GM12892 (cell line): ENCODE measurements around the gene ERGIC1.

Experiments used
- DNase-seq: peaks from one replicate; pipeline ENCODE4 v3.0.0; 2011; ENCODE audit not compliant: insufficient read length
- FAIRE-seq: peaks from 2 replicates; lab custom pipeline; 2011; peaks lifted over from hg19 to GRCh38; lab: Jason Lieb, UNC
- POLR2A ChIP-seq: IDR thresholded peaks from 2 replicates; pipeline ENCODE4 v1.6.1; 2011; ENCODE audit warnings: low read depth, low read length, control low read depth
- POLR2AphosphoS5 ChIP-seq: IDR thresholded peaks from 2 replicates; pipeline ENCODE4 v1.6.1; 2011; ENCODE audit warnings: low read depth, low read length, control low read depth
- TAF1 ChIP-seq: IDR thresholded peaks from 2 replicates; pipeline ENCODE4 v1.6.1; 2011; ENCODE audit warnings: low read depth, mild to moderate bottlenecking, control low read depth, low read length, borderline replicate concordance

ERGIC1 gene

DNA sequence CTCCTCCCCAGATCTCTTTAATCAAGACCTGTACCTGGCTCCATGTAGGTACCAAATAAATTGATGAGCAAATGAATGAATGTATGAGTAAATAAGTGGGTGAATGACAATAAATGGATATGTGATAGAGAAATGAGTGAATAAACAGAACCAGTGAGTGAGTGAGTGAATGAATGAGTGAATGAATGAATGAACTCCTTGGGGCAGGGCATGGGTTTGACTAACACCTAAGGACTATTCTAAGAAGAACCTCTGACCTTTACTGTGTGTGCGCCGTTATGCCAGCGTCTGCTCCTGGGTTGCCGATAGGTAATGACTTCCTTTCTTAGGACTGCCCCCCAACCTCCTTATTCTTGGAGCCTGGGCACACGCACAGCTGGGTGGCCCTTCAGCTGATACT lies 123.4 kb downstream of the ERGIC1 start:
- TF ChIP-seq TAF1, result no peak
- TF ChIP-seq POLR2AphosphoS5, result no peak
- TF ChIP-seq POLR2A, result no peak
- FAIRE-seq (no peak), DNase-seq (no peak)

DNA sequence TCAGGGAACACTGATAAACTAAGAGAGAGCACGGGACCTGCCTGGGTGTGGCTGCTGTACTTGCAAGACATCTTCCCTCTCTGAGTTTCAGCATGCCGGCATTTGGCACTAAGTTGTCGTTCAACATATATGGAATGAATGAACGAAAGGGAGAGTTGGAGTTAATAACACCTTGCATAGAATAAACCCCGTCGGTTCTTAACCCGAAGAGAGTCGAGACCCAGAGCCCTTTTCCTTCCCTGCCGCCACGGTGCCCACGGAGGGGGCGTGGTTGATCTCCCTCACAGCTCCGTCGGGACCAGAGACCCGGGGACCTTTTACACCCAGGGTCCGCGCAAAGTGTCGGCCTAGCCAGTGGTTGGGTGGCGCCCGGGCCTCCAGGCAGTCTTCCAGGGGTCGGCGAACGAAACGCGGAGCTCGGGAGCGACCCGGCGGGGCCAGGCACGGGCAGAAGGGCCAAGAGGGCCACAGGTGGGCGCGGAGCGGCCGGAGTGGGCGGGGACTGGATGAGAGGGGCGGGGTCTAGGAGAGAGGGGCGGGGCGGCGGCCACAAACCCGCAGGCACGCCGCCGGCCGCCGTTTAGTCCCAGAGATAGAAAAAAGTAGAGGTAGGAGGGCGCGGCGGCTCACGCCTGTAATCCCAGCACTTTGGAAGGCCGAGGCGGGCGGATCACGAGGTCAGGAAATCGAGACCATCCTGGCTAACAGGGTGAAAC lies 124.4 kb downstream of the ERGIC1 start:
- TF ChIP-seq TAF1 (no peak), POLR2AphosphoS5 (no peak), POLR2A (no peak)
- FAIRE-seq (no peak), DNase-seq (peak; percentile 87)

DNA sequence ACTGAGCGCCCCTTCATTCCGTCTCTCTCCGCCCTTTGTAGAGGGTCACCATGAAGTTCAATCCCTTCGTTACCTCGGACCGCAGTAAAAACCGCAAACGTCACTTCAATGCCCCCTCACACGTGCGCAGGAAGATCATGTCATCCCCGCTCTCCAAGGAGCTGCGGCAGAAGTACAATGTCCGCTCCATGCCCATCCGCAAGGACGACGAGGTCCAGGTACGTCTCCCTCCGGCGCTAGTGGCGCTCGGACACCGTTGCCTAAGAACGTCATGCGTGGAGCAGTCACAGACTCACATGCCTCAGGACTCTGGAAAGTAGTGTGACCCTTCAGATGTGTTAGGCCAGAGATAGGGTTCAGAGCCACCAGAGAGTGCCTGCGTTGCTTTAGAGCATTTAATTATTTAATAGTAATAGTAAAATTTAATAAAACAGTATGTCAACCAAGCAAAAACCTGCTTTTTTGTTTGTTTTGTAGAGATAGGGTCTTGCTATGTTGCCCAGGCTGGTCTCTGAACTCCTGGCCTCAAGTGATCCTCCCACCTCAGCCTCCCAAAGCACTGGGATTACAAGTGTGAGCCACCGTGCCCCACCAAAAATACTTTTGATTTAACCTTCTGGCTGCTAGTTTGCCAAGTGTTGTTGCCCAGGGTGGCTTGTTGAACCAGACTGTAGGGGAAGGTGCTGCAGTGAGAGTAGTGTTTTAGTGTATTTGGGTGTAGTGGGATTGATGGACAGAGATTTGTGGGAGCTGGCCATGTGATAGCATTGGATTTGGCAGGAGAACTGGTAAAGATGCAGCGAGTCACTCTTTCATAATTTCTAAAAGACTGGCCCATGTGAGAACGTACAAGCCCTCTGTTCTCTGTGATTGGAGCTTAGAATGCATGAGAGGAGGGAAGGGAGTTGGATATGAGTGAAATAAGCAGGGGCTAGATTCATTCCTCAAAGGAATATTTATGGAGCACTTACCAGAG lies 126.1 kb downstream of the ERGIC1 start:
- FAIRE-seq (no peak), DNase-seq (no peak)
- TF ChIP-seq POLR2A, result no peak
- TF ChIP-seq TAF1, result no peak
- TF ChIP-seq POLR2AphosphoS5, result no peak

DNA sequence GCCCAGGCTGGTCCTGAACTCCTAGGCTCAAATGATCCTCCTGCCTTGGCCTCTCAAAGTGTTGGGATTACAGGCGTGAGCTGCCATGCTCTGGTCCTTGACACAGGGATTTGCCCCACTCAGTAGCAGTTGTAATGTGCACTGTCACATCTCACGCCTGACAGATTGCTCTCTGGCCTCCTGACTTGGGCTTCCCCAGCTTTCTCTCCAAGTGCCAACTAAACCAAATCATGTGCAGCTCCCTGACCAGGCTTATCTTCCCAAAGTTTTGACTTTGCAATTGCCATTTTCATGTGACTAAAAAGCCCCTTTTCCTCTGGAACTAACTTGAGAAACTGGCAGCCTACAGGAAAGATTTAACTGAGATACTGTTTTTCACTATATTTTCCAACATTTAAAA lies 135.9 kb downstream of the ERGIC1 start:
- no peak for DNase-seq
- FAIRE-seq, result no peak

DNA sequence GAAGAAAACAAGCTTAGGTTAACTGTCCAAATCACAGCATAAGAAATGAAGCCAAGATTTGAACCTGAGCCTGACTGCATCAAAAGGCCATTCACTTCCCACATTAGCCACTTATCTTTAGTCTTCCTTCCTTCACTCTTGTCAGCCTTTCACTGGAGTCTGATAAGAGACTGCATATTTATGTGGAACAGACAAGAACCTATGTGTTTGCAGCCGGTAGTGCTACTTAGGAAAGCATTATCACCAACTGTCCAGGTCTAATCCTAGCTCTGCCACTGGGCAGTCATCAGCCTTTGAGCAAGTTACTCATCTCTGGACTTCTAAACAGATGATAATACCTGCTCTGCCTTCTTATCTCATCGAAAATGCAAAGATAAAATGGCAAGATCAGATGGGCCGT lies 137.4 kb downstream of the ERGIC1 start:
- FAIRE-seq (no peak), DNase-seq (no peak)
- TF ChIP-seq POLR2A (no peak), TAF1 (no peak), POLR2AphosphoS5 (no peak)

More for the DNA sequence above, 135.9 kb downstream of the ERGIC1 start:
- TF ChIP-seq POLR2A (no peak), POLR2AphosphoS5 (no peak), TAF1 (no peak)

DNA sequence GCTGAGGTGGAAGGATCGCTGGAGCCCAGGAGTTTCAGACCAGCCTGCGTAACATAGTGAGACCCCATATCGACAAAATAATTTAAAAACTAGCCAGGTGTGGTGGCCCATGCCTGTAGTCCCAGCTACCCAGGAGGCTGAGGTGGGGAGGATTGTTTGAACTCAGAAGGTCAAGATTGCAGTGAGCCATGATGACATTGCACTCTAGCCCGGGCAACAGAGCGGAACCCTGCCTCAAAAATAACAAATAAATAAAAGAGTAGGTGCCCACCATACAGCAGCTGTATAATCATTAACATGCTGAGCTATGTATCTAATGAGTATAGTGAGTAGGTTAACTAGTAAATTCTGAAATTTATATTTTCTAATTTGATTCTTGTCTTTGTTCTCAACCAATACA lies 138.5 kb downstream of the ERGIC1 start:
- DNase-seq (no peak), FAIRE-seq (no peak)
- TF ChIP-seq POLR2AphosphoS5, result no peak
- no peak for TF ChIP-seq POLR2A
- TF ChIP-seq TAF1, result no peak

DNA sequence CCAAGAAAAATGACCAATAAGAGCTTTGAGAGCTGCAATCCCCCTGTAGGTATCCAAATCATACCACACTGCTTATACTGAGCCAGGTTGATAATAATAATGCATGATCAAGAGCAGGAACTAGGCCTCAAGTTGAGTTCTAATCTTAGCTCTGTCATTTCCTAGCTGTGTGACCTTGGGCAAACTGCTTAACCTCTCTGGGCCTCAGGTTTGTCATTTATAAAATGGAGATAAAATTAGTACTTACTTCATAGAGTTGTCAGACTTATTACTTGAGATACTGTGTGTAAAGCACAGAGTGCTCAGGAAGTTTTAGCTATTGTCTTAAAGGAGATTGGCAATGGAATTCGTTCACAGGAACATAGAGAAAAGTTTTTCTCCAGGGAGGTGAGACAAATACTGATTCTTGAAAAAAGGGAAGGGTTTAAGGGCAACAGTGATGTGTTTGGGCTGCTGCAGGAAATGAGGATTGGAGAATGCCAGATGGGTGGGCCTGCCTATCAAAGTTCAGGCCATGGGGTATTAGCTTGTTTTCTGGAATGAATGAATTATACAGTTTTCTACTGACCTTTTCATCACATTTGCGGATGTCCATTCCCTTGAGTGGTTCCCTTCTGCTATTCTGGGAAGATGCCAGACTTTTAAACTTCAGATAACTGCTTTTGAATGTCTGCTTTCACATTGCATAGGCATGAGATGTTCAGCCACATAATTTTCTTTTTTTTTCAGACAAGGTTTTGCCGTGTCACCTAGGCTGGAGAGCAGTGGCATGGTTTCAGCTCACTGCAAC lies 139.3 kb downstream of the ERGIC1 start:
- TF ChIP-seq TAF1 (no peak), POLR2A (no peak), POLR2AphosphoS5 (no peak)
- DNase-seq (no peak), FAIRE-seq (no peak)

DNA sequence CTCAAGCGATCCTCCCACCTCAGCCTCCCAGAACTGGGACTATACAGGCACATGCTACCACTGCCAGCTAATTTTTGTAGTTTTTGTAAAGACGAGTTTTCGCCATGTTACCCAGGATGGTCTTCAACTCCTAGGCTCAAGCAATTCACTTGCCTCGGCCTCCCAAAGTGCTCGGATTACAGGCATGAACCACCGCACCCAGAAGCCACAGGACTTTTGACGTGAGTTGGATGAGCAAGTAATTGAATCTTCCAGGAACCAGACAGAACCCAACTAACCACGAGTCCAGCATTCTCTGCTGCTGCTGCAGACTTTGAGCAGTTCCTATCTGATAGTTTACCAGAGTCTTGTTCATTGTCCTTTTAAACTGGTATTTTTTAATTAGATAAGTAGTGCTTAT lies 139.9 kb downstream of the ERGIC1 start:
- no peak for FAIRE-seq
- no peak for DNase-seq
- no peak for TF ChIP-seq POLR2A
- TF ChIP-seq POLR2AphosphoS5, result no peak
- TF ChIP-seq TAF1, result no peak

DNA sequence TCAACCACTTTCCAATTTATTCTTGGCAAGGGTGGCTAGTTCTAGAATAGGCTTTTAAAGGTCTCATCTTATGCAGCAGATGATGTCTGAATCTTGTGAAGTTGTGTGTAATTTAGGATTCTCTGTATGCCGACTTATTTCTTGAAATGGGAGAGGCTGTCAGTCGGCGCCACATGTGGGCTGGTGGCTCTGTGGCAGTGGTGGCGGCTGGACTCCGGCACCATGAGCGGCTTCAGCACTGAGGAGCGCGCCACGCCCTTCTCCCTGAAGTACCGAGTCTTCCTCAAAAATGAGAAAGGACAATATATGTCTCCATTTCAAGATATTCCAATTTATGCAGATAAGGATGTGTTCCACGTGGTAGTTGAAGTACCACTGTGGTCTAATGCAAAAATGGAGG lies 141.2 kb downstream of the ERGIC1 start:
- TF ChIP-seq POLR2AphosphoS5, result no peak
- no peak for TF ChIP-seq TAF1
- no peak for TF ChIP-seq POLR2A
- FAIRE-seq (no peak), DNase-seq (no peak)

DNA sequence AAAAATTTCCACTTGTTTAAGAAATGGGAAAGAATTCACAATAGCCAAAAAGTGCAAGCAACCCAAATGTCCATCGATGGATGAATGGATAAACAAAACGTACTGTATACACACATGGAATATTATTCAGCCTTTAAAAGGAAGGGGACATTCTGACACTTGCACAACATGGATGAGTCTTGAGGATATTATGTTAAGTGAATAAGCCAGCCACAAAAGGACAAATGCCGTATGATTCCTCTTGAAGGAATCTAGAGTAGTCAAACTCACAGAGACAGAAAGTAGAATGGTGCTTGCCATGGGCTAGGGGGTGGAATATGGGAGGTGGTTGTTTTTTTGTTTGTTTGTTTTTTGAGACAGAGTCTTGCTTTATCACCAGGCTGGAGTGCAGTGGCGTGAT lies 145.7 kb downstream of the ERGIC1 start:
- no peak for DNase-seq
- TF ChIP-seq POLR2A, result no peak
- TF ChIP-seq TAF1, result no peak
- TF ChIP-seq POLR2AphosphoS5, result no peak
- FAIRE-seq, result no peak

DNA sequence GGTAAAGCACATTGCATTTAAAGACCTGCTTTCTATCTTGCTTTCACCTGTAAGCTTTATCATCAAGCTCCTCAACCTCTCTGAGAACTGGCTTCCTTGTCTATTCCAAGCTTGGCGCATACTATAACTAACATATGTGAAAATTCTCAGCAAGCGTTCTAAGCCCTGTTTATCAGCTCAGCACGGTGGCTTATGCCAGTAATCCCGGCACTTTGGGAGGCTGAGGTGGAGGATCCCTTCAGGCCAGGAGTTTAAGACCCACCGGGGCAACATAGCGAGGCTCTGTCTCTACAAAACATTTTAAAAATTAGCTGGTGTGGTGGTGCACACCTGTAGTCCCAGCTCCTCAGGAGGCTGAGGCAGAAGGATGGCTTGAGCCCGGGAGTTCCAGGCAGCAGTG lies 147.9 kb downstream of the ERGIC1 start:
- no peak for TF ChIP-seq POLR2A
- no peak for TF ChIP-seq POLR2AphosphoS5
- no peak for TF ChIP-seq TAF1
- FAIRE-seq, result no peak
- no peak for DNase-seq
